Activated CD4-positive, alpha-beta memory T cell treated with anti-CD3 and anti-CD28 coated beads for 36 hours (primary cell): Measurements from ENCODE around the gene ELL. TPM values are rescaled to one million over a fixed set of nuclear protein-coding genes. Genes with fewer than 3 reads are reported as not detected.

Experiments used
- CTCF ChIA-PET: fragments of 350-600 bp; sonication (Branson Sonifier 250); formaldehyde crosslinking; loops from one replicate; lab custom pipeline; 2021; ENCODE audit warnings: antibody characterized with exemption, inconsistent platforms; lab: Charles Lee
- POLR2A ChIA-PET: fragments of 350-600 bp; sonication (Branson Sonifier 250); formaldehyde crosslinking; loops from one replicate; lab custom pipeline; 2021; ENCODE audit warnings: antibody characterized with exemption; lab: Charles Lee
- DNase-seq: peaks from one replicate; pipeline ENCODE4 v3.0.0-alpha.2; 2020
- H3K27ac Mint-ChIP-seq: one replicate; pipeline ENCODE4 v1.8.0; 2021; ENCODE audit warnings: mixed read lengths
- H3K27me3 Mint-ChIP-seq: one replicate; pipeline ENCODE4 v1.8.0; 2021; ENCODE audit warnings: mixed read lengths
- H3K36me3 Mint-ChIP-seq: one replicate; pipeline ENCODE4 v1.8.0; 2021; ENCODE audit warnings: mixed read lengths
- H3K4me1 Mint-ChIP-seq: one replicate; pipeline ENCODE4 v1.8.0; 2021; ENCODE audit warnings: low read depth, mixed read lengths
- H3K4me3 Mint-ChIP-seq: one replicate; pipeline ENCODE4 v1.8.0; 2021; ENCODE audit warnings: mild to moderate bottlenecking, mixed read lengths
- H3K9me3 Mint-ChIP-seq: one replicate; pipeline ENCODE4 v1.8.0; 2021; ENCODE audit warnings: mixed read lengths
- intact Hi-C: fragments of 100-400 bp; cut with micrococcal nuclease; formaldehyde crosslinking; loops from one replicate; pipeline ENCODE4 v1.15.1; 2023
- total RNA-seq, 2 experiments: library from RNA; stranded (reverse); gene quantifications; one replicate each; pipeline ENCODE4 v1.2.3, GENCODE V29; 2021

Gene ELL
- total RNA-seq, 2 experiments from 2014 or later = 24.7 to 29.7 TPM

GRCh38 chr19:18476507-18477041, 45.3 kb downstream of the ELL start:
- Mint-ChIP-seq H3K36me3 (no peaks in the 10 kb centered on the region), H3K4me3 (no peak overlapping the region), H3K27ac (peak overlapping the region; percentile 96), H3K4me1 (peaks cover 79% of the 10 kb centered on the region), H3K9me3 (no peaks in the 10 kb centered on the region), H3K27me3 (no peaks in the 10 kb centered on the region)
- POLR2A ChIA-PET = no interaction called here
- CTCF ChIA-PET = interaction anchor here (1.0 to 2.2 kb wide), 3 partner anchors 10 to 44 kb away, joined by 3 to 8 read pairs (median 3); no protein-coding TSS in a partner anchor
- intact Hi-C loops = loop anchor here (10.0 kb wide), 1 partner anchor 368 kb away; no protein-coding TSS in a partner anchor
- no peak for DNase-seq

GRCh38 chr19:18475762-18476331, 46.0 kb downstream of the ELL start:
- Mint-ChIP-seq H3K27me3 (no peaks in the 10 kb centered on the region), H3K4me1 (peaks cover 72% of the 10 kb centered on the region), H3K27ac (peak overlapping the region; percentile 62), H3K9me3 (no peaks in the 10 kb centered on the region), H3K36me3 (no peaks in the 10 kb centered on the region), H3K4me3 (no peak overlapping the region)
- CTCF ChIA-PET = interaction anchor here (1.0 to 1.3 kb wide), 3 partner anchors 9 to 11 kb away, joined by 3 to 5 read pairs (median 3); no protein-coding TSS in a partner anchor
- no peak for DNase-seq
- intact Hi-C loops = loop anchor here (2.0 to 10.0 kb wide), 2 partner anchors 95 to 369 kb away; partner anchors contain the start of gene UBA52
- POLR2A ChIA-PET = interaction anchor here (1.3 kb wide), 1 partner anchor 20 kb away, joined by 4 read pairs; no protein-coding TSS in a partner anchor

GRCh38 chr19:18475004-18475453, 46.8 kb downstream of the ELL start:
- ChIA-PET POLR2A (interaction anchor here (1.3 kb wide), 1 partner anchor 21 kb away, joined by 4 read pairs; no protein-coding TSS in a partner anchor), CTCF (interaction anchor here (0.8 to 1.3 kb wide), 4 partner anchors 10 to 125 kb away, joined by 3 to 5 read pairs (median 3); no protein-coding TSS in a partner anchor)
- Mint-ChIP-seq H3K4me1 (peaks cover 64% of the 10 kb centered on the region), H3K27me3 (no peaks in the 10 kb centered on the region), H3K9me3 (no peaks in the 10 kb centered on the region), H3K27ac (peak overlapping the region; percentile 62), H3K4me3 (no peak overlapping the region), H3K36me3 (no peaks in the 10 kb centered on the region)
- no peak for DNase-seq
- intact Hi-C loops = loop anchor here (2.0 to 10.0 kb wide), 2 partner anchors 96 to 370 kb away; partner anchors contain the start of gene UBA52

- Mint-ChIP-seq H3K27ac (peak overlapping the region; percentile 62), H3K27me3 (no peaks in the 10 kb centered on the region), H3K4me1 (peaks cover 60% of the 10 kb centered on the region), H3K9me3 (no peaks in the 10 kb centered on the region), H3K36me3 (no peaks in the 10 kb centered on the region), H3K4me3 (no peak overlapping the region)
- DNase-seq = no peak
- ChIA-PET CTCF (interaction anchor here (0.8 to 6.4 kb wide), 5 partner anchors 10 to 125 kb away, joined by 3 to 61 read pairs (median 4); partner anchors contain the start of gene ELL), POLR2A (interaction anchor here (1.3 kb wide), 1 partner anchor 22 kb away, joined by 4 read pairs; no protein-coding TSS in a partner anchor)
- intact Hi-C loops = loop anchor here (2.0 to 10.0 kb wide), 2 partner anchors 96 to 370 kb away; partner anchors contain the start of gene UBA52
These were observed 47.4 kb downstream of the ELL start for GRCh38 chr19:18474366-18474887.

- no peaks in the 10 kb centered on the region for H3K36me3 Mint-ChIP-seq
- no peak overlapping the region for H3K4me3 Mint-ChIP-seq
- ChIA-PET CTCF (interaction anchor here (0.9 to 6.4 kb wide), 5 partner anchors 15 to 116 kb away, joined by 3 to 61 read pairs (median 4); partner anchors contain the start of genes ELL and REX1BD), POLR2A (interaction anchor here (0.9 kb wide), 1 partner anchor 8 kb away, joined by 3 read pairs; no protein-coding TSS in a partner anchor)
- no peak for DNase-seq
- peak overlapping the region; percentile 28 for H3K27ac Mint-ChIP-seq
- H3K9me3 Mint-ChIP-seq = no peaks in the 10 kb centered on the region
- peaks cover 53% of the 10 kb centered on the region for H3K4me1 Mint-ChIP-seq
- intact Hi-C loops = loop anchor here (2.0 to 10.0 kb wide), 2 partner anchors 97 to 371 kb away; partner anchors contain the start of gene UBA52
- no peaks in the 10 kb centered on the region for H3K27me3 Mint-ChIP-seq
These were observed 48.2 kb downstream of the ELL start for GRCh38 chr19:18473706-18474087.

DNA sequence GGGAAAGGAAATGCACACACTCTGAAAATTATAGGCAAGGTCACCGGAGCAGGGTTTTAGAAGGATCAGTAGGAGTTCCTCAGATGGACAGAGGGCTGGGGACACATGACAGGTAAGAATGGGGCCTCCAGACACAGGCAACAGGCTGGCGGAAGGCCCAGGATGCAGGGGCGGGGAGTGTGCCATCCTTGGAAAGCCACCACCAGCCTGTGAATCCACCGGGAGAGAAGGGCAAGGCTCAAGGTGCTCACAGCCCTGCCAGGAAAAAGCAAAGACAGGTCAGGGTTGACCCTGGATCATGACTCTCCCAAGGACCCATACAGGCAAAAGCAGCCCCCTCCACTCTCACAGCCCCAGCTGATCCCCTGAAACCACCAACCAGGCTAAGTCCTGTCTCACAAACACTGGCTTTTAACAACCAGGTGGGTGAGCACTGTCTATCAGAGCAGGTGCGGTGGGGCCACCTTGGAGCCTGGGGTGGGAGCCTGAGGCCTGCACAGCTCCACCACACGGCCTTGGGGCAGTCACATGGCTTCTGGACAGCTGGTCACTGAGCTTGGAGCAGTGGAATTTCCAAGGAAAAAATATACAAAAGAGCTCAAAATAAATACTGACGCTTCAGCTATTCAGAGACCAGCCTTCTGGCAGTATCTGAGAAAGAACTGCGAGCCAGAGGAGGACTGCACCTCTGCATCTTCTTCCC, 48.7 kb downstream of the ELL start:
- Mint-ChIP-seq H3K9me3 (no peaks in the 10 kb centered on the region), H3K36me3 (no peaks in the 10 kb centered on the region), H3K27me3 (no peaks in the 10 kb centered on the region), H3K4me1 (peaks cover 49% of the 10 kb centered on the region), H3K4me3 (no peak overlapping the region), H3K27ac (peak overlapping the region; percentile 48)
- no peak for DNase-seq
- CTCF ChIA-PET = interaction anchor here (0.9 to 6.4 kb wide), 5 partner anchors 15 to 116 kb away, joined by 3 to 61 read pairs (median 4); partner anchors contain the start of genes ELL and REX1BD
- intact Hi-C loops = loop anchor here (10.0 kb wide), 1 partner anchor 372 kb away; no protein-coding TSS in a partner anchor
- POLR2A ChIA-PET = interaction anchor here (0.9 kb wide), 1 partner anchor 9 kb away, joined by 3 read pairs; no protein-coding TSS in a partner anchor

- Mint-ChIP-seq H3K27me3 (no peaks in the 10 kb centered on the region), H3K4me3 (no peak overlapping the region), H3K27ac (peak overlapping the region; percentile 8), H3K9me3 (no peaks in the 10 kb centered on the region), H3K4me1 (peaks cover 33% of the 10 kb centered on the region), H3K36me3 (no peaks in the 10 kb centered on the region)
- CTCF ChIA-PET = interaction anchor here (1.1 to 6.4 kb wide), 11 partner anchors 9 to 102 kb away, joined by 4 to 61 read pairs (median 5); partner anchors contain the start of genes ELL and UBA52
- intact Hi-C loops = loop anchor here (2.0 to 10.0 kb wide), 2 partner anchors 50 to 374 kb away; no protein-coding TSS in a partner anchor
- POLR2A ChIA-PET = interaction anchor here (1.0 kb wide), 1 partner anchor 49 kb away, joined by 3 read pairs; no protein-coding TSS in a partner anchor
- no peak for DNase-seq
These were observed 51.1 kb downstream of the ELL start for GRCh38 chr19:18470787-18471186.

DNA sequence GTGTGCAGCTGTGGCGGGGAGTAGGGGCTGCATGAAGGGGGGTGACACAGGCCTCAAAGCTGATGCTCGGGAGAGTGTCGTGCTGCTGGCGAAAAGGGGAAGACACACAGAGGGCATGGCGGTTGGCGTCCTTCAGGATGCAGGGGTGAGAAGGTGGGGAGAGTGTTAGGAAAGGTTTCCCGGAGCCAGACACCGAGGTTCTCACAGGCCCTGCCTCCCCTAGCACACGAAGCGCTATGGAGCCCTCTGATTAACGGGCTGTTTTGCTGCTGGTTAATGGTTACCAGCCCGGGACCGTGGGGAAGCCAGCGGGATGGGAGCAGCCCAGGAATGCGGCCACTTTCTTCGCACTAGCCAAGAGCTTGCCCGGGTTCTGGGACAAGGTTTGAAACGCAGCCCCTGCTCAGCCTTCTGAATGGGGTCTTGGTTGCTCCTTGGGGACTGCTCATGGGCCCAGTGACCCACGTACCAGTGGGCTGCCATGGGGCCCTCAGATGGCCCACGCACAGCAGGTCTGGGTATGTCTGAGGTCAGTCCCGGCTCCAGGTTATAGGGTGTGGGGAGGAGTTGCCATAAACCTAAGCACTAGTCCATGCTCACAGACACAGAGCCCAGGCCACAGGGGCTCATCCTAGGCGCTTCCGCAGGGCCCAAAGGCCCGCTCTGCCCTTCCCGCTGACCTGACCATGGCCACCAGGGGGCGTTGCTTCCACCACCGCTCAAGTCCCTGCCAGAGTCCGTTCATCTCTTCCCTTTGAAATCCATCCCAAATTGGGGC, 52.6 kb downstream of the ELL start:
- Mint-ChIP-seq H3K36me3 (peaks cover 3% of the 10 kb centered on the region), H3K4me3 (no peak overlapping the region), H3K27me3 (no peaks in the 10 kb centered on the region), H3K4me1 (peaks cover 18% of the 10 kb centered on the region), H3K9me3 (no peaks in the 10 kb centered on the region), H3K27ac (peak overlapping the region; percentile 13)
- peak; percentile 75 for DNase-seq
- intact Hi-C loops = no loop called here
- ChIA-PET POLR2A (no interaction called here), CTCF (interaction anchor here (0.6 to 6.4 kb wide), 19 partner anchors 8 to 450 kb away, joined by 3 to 61 read pairs (median 4); partner anchors contain the start of genes ELL and UBA52)

DNA sequence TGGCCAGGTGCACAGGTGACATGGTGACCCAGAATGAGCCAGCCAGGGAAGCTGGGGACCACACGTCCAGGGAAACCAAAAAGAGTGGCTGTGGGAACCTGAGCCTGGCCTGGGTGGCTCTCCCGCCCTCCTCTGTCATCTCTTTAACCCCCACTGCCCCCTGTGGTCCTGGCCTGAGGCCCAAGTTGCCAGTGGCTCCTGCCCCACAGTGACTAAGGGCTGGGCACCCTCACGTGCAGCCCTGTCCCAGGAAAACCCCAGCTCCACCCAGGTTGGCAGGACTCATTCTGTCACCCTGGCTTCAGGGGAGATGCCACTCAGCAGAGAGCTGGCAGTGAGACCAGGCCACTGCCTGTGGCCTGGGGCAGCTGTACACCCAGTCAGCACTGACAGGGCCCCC, 53.4 kb downstream of the ELL start:
- CTCF ChIA-PET = interaction anchor here (0.8 to 6.4 kb wide), 6 partner anchors 10 to 90 kb away, joined by 3 to 61 read pairs (median 9); partner anchors contain the start of gene ELL
- H3K27me3 Mint-ChIP-seq = no peaks in the 10 kb centered on the region
- DNase-seq = no peak
- no peak overlapping the region for H3K4me3 Mint-ChIP-seq
- POLR2A ChIA-PET = interaction anchor here (0.6 kb wide), 1 partner anchor 34 kb away, joined by 3 read pairs; no protein-coding TSS in a partner anchor
- H3K36me3 Mint-ChIP-seq = peaks cover 3% of the 10 kb centered on the region
- intact Hi-C loops = no loop called here
- H3K27ac Mint-ChIP-seq = peak overlapping the region; percentile 57
- H3K9me3 Mint-ChIP-seq = no peaks in the 10 kb centered on the region
- H3K4me1 Mint-ChIP-seq = peaks cover 11% of the 10 kb centered on the region

DNA sequence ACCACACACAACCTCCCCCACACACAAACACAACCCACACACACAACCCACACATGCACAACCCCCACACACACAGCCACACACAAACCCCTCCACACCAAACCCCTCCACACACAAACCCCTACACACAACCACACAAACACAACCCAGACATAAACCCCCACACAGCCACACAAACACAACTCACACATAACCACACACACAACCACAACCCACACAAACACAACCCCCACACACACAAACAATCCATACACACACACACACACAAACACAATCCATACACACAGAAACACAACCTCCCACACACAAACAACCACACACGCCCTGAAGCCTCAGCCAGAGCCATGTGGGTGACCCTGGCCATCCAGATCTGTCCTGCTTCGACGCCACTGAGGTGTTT, 53.9 kb downstream of the ELL start:
- CTCF ChIA-PET = interaction anchor here (0.8 to 2.7 kb wide), 4 partner anchors 10 to 25 kb away, joined by 3 to 16 read pairs (median 9); no protein-coding TSS in a partner anchor
- H3K9me3 Mint-ChIP-seq = no peaks in the 10 kb centered on the region
- no peak for DNase-seq
- H3K36me3 Mint-ChIP-seq = peaks cover 4% of the 10 kb centered on the region
- peak overlapping the region; percentile 57 for H3K27ac Mint-ChIP-seq
- no peak overlapping the region for H3K4me3 Mint-ChIP-seq
- intact Hi-C loops = no loop called here
- H3K27me3 Mint-ChIP-seq = no peaks in the 10 kb centered on the region
- POLR2A ChIA-PET = interaction anchor here (0.6 kb wide), 1 partner anchor 34 kb away, joined by 3 read pairs; no protein-coding TSS in a partner anchor
- H3K4me1 Mint-ChIP-seq = peaks cover 9% of the 10 kb centered on the region
